H4 (cell line): ENCODE results near the gene MBP. TPM values are rescaled to one million over a fixed set of nuclear protein-coding genes. Genes with fewer than 3 reads are reported as not detected.
"Not testable (repeated sequence)": the region's sequence is repeated elsewhere in the genome, so short reads cannot be mapped to it uniquely, and the experiment has no call there.

Experiments used
- DNase-seq: peaks from one replicate; pipeline ENCODE4 v3.0.0-alpha.2; 2015; ENCODE audit warnings: low spot score
- total RNA-seq: library from RNA; depleted of rRNA; stranded (reverse); fragments of >200 nt; shearing (Covaris generic); gene quantifications from 2 replicates; pipeline ENCODE4 v1.2.3, GENCODE V29; 2014

MBP gene
- total RNA-seq, 1 experiment from 2014 or later = 0.35 TPM

- no peak for DNase-seq
Measured at GRCh38 chr18:76973520-76974266, 158.9 kb downstream of the MBP start.

GRCh38 chr18:76972846-76973519 lies 159.6 kb downstream of the MBP start:
- DNase-seq = no peak

- no peak for DNase-seq
Measured at GRCh38 chr18:76972241-76972640, 160.3 kb downstream of the MBP start.

GRCh38 chr18:76970770-76971559 lies 161.6 kb downstream of the MBP start:
- DNase-seq = no peak

- DNase-seq = no peak
Measured at GRCh38 chr18:76967721-76968472, 164.7 kb downstream of the MBP start.

- DNase-seq = not testable (repeated sequence)
Measured at GRCh38 chr18:76967299-76967698, 165.3 kb downstream of the MBP start.

- DNase-seq = not testable (repeated sequence)
Measured at GRCh38 chr18:76965555-76966151, 166.9 kb downstream of the MBP start.

- no peak for DNase-seq
Measured at GRCh38 chr18:76963936-76964335, 168.6 kb downstream of the MBP start.

GRCh38 chr18:76962851-76963250 lies 169.7 kb downstream of the MBP start:
- no peak for DNase-seq

GRCh38 chr18:76960528-76961035 lies 172.0 kb downstream of the MBP start:
- no peak for DNase-seq

GRCh38 chr18:76959605-76960004 lies 173.0 kb downstream of the MBP start:
- no peak for DNase-seq

- DNase-seq = no peak
Measured at GRCh38 chr18:76958692-76959341, 173.8 kb downstream of the MBP start.

- no peak for DNase-seq
Measured at GRCh38 chr18:76957384-76958355, 174.9 kb downstream of the MBP start.

GRCh38 chr18:76956648-76957047 lies 175.9 kb downstream of the MBP start:
- DNase-seq = no peak

- DNase-seq = no peak
Measured at GRCh38 chr18:76955524-76956170, 176.9 kb downstream of the MBP start.

GRCh38 chr18:76953583-76954233 lies 178.9 kb downstream of the MBP start:
- no peak for DNase-seq

GRCh38 chr18:76953156-76953555 lies 179.4 kb downstream of the MBP start:
- DNase-seq = no peak

GRCh38 chr18:76952747-76953146 lies 179.8 kb downstream of the MBP start:
- DNase-seq = no peak
